Measurements from ENCODE around the gene PLA2G2A.
"Not testable (repeated sequence)": the region's sequence is repeated elsewhere in the genome, so short reads cannot be mapped to it uniquely, and the experiment has no call there.

Gene PLA2G2A, protein sequence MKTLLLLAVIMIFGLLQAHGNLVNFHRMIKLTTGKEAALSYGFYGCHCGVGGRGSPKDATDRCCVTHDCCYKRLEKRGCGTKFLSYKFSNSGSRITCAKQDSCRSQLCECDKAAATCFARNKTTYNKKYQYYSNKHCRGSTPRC

DNA sequence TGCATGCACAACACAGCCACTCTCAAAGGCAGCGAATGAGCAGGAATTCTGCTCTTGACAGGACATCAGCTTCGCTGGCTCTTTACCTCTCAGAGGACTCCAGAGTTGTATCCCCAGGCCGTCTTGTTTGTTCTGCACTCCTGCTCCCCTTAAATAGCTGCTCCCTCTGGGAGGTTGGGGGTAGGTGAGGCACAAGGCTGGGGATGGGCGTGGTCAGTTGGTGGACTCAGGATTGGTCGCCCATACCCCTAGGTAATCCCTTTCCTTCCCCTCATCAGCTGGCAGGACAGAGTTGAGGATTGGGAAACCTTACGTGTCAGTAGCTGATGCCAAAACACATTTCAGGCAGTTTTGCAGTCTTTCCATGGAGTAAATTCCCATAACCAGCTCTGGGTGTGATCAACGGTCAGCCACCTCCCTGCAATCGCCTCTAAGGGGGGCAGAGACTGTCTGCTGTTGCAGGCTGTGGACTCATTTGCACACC lies at the start of gene PLA2G2A:
PLA2G2A (minus strand) TSS at position 125 of the 484 bp plus-strand sequence. CDS start 845 bp downstream, outside the sequence.
- no peak for DNase-seq

DNA sequence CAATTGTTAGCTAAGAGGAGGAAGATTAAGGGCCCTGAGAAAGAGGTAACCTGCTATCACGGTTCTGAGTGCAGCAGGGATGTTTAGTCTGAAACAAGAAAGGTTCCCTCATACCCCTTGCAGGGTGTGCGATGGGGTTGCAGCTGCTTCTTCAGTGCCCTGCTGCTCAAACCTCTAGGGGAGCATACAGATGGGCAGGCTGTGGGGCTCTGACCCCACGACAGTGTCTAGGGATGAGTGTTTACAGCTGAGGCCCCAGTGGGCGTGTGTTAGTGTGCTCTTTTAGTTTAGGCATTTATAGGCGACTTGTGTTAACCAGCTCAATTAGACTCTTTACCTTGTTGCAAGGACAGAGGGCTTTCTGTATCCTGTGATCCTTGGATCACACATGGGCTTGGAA lies 49.3 kb upstream of the PLA2G2A start:
- no peak for DNase-seq

DNA sequence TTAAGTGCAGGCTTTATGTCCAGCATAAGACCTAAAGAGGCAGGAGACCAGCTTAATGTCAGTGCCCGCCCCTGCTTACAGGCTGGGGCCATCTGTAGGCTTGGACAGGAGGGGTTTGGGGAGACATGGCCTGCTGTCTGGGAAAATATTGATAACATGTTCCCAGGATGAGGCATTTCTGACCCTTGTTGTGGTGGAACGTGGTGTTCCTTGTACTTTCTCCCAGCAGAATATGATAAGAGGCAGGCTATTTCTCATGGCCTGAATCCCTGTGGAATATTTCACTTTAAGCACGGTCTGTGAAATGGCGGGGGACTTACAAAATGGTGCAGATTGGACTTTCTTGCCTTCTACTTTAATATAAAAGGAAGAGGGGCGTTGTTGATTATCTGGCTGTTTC lies 48.7 kb upstream of the PLA2G2A start:
- DNase-seq: no peak

DNA sequence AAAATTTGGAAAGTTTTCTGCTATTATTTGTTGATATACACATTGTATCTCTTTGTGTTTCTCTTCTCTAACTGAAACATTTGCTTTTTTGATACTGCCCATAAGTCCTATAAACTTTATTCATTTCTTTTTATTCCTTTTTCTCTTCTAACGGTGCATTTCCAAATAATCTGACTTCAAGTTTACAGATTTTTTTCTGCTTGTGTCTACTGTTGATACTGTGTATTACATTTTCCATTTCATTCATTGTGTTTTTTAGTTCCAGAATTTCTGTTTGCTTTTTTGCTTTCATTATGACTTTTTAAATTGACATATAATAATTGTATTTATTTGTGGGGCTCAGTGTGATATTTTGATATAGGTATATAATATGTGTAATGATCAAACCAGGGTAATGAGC lies 38.3 kb upstream of the PLA2G2A start:
- no peak for DNase-seq

DNA sequence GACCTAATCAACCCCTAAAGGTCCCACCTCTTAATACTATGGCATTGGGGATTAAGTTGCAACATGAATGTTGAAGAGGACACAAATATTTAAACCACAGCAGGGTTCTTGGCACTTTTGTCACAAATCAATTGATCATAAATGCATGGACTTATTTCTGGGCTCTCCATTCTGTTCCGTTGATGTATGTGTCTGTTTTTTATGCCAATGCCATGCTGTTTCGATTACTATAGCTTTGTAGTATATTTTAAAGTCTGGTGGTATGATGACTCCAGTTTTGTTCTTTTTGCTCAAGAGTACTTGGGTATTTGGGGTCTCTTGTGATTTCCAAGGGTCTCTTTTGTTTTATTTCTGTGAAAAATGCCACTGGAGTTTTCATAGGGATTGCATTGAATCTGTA lies 34.7 kb upstream of the PLA2G2A start:
- no peak for DNase-seq

DNA sequence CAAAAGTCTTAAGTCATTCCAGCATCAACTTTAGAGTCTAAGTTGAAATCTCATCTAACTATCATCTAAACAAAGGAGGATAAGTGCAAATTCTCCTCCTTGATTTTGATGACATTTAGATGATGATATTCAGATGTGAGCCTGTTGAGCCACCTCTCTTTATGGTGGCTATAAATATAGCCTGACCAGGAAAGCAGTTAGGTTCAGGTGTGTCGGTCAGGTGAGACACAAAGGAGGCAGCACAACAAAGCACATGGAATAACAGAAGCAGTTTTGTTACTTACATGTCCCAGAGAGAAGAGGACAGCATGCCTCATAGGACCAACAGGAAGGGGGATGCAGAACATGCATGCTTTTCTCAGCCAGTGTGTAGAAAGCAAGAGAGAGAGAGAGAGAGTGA lies 30.6 kb upstream of the PLA2G2A start:
- DNase-seq: no peak

DNA sequence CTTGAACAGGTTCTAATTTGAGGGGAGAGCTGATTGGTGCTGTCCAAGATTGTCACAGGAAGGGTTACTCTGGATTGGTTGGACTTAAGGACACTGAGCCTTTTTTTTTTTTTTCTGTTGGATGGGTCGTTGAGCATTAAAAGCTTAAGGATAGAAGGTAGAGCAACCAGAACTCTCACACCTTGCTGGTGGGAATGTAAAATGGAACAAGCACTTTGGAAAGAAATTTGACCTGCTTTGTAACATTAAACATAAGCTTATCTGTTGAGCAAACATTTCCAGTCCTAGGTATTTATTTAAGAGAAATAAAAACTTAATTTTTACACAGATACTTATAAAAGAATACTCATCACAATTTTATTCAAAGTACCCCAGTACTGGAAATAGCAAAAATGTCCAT lies 29.8 kb upstream of the PLA2G2A start:
- no peak for DNase-seq

DNA sequence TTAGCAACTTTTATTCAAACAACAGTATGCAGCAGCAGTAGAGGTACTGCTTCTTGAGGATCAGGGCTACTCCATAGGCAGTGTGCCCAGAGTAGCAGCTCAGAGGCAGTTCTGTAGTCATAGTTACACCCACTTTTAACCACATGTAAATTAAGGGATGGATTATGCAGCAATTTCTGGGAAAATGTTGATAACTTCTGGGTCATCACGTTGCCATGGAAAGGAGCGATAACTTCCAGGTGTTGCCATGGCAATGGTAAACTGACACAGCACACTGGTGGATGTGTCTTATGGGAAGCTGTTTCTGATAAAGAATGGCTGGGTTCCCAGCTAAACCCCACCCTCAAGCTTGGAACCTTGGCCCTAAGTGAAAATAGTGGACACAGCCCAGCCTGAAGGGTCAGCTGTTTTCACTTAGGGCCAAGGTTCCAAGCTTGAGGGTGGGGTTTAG lies 29.0 kb upstream of the PLA2G2A start:
- DNase-seq: no peak

DNA sequence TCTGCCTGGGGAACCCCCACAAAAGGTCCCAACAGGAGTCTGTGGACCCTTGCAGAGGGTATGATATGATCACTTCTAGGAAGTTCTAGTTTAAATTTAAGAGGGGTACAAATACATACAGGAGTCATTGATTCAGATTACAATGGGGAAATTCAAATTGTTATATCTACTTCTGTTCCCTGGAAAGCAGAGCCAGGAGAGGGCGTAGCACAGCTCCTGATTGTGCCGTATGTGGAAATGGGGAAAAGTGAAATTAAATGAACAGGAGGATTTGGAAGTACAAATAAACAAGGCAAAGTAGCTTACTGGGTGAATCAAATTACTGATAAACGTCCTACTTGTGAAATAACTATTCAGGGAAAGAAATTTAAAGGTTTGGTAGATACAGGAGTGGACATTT lies 19.4 kb upstream of the PLA2G2A start:
- DNase-seq: not testable (repeated sequence)

DNA sequence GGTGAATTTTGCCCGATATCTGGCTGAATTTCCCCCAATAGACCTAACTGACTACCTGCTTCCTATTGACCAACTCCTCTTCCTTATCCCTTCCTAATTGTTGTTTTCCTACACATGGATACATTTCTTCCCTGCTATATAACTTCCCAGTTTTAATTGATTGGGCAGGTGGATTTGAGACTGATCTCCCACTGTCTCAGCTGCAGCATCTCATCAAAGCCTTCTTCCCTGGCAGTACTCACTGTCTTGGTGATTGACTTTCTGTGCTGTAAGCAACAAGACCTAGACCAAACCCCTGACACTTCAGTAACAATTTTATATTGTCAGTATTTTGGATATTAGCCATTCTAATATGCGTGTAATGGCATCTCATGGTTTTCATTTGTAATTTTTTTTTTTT lies 11.3 kb upstream of the PLA2G2A start:
- no peak for DNase-seq

DNA sequence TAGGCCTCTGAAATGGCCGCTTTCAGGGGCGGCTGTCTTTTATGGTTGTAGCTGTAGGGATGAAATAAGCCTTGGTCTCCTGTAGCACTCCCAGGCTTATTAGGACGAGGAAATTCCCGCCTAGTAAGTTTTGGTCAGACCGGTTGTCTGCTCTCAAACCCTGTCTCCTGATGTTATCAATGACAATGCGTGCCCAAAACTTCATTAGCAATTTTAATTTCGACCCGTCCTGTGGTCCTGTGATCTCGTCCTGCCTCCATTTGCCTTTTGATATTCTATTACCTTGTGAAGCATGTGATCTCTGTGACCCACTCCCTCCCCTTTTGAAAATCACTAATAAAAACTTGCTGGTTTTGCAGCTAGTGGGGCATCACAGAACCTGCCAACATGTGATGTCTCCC lies 10.8 kb upstream of the PLA2G2A start:
- DNase-seq: not testable (repeated sequence)

DNA sequence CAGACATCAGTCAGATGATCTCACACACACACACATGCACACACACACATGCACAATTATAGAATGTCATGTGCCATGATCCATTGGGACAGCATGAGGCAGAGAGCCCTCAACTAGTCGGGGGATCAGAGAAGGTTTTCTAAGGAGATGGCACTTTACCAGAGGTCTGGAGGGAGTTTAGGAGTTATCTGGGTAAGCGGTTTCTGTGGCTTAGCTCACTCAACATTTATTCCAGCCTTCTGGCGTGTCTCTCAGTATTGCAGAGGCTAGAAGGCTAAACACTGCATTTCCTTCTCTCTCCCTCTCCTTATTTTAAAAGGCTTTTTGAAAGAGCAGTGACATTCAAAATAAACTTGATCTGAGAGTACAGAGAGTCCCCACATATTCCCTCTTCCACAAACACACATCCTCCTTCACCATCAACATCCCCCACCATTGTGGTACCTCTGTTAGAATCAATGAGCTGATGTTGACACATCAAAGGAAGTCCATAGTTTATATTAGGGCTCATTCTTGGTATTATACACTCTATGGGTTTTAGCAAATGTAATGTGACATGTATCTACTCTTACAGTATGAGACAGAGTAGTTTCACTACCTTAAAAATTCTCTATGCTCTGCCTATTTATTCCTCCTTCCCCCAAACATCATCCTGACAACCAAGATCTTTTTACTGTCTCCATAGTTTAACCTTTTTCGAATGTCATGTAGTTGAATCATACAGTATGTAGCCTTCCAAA lies 9.0 kb upstream of the PLA2G2A start:
- no peak for DNase-seq

DNA sequence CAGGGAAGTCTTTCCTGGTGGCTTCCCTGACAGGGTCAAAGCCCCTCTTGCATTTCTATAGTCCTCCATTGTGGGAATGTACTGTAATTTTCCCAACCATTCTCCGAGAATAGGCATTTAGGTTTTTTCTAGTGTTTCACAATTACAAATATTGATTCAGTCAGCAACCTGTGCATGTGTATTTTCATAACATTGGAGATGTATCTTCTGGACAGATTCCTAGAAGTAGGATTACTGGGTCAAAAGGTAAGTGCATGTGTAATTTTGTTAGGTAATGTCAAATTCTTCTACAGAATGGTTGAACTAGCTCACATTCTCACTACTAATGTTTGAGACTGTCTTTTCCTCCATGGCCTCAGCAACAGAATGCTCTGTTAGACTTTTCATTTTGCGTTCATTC lies 8.3 kb upstream of the PLA2G2A start:
- DNase-seq: no peak

DNA sequence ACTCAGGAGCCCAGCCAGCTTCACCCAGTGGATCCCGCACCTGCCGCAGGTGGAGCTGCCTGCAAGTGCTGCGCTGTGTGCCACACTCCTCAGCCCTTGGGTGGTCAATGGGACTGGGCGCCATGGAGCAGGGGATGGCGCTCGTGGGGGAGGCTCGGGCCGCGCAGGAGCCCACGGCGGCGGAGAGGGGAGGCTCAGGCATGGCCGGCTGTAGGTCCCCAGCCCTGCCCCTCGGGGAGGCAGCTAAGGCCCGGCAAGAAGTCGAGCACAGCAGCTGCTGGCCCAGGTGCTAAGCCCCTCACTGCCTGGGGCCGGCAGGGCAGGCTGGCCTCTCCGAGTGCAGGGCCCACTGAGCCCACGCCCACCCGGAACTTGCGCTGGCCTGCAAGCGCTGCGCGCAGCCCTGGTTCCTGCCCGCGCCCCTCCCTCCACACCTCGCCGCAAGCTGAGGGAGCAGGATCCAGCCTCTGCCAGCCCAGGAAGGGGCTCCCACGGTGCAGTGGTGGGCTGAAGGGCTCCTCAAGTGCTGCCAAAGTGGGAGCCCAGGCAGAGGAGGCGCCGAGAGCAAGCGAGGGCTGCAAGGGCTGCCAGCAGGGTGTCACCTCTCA lies 5.1 kb upstream of the PLA2G2A start:
- not testable (repeated sequence) for DNase-seq

DNA sequence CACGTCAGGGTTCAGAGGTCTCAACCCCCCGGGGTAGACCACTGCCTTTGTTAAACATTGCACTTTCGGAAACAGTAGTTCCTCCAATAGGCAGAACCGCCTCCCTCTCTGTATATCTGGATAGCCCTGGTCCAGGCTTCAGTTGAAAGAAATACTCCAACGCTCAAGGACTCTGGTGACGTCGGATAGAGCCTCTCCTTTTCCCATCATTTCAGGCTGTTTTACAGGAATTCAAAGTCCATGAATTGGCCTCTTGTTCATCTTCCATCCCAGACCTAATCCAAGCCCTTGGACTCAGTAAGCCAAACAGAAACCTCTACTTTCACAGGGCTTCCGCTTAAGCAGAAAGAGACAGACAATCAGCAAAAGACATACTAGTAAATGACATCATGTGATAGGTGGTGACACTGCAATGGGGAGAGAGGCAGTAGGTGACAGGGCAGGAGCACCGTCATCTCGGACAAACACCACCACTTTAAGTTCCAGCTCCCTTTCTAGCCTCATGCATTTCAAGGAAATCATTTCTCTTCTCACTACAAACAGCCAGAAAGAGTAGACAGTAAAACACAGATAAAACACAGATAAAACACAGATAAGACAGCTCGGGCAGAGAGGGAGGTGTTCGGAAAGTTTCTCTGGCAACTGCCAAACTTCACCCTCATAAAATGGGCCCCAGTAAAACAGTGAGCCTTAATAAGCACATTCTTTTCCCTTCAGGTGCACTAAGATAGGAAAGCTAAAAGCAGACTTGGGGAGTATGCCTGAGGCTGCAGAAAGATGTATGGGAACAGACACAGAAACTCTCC lies 2.3 kb upstream of the PLA2G2A start:
- DNase-seq: no peak

DNA sequence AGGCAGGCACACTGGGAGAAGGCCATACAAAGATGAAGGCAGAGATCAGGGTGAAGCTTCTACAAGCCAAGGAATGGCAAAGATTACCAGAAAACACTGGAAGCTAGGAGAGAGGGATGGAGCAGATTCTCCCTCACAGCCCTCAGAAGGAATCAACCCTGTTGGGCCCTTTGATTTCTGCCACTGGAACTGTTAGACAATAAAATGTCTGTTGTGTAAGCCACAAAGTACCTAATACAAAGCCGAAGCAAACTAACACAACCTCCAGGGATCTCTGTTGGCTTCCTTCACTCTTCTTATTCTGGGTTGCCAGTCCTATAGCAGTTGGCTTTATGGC lies 1.7 kb upstream of the PLA2G2A start:
- DNase-seq: no peak

DNA sequence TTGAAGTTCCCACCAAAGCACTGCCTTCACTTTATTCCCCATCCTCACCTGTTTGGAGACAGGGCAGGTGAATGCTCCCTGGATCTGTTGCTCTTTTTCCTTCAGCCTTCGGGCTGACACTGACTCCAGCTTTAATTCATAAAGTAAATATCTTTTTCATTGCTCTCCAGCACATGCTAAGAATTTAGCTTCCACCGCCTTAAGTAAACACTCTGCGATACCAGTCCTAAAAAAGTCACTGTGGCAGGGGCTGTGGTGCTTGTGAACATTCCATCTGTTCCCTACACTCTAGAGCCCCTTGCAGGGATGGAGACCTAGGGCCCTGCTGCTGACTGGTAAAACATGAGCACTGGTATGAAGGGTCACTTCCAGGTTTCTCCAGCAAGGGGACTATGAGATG lies 896 bp upstream of the PLA2G2A start:
- DNase-seq: no peak

DNA sequence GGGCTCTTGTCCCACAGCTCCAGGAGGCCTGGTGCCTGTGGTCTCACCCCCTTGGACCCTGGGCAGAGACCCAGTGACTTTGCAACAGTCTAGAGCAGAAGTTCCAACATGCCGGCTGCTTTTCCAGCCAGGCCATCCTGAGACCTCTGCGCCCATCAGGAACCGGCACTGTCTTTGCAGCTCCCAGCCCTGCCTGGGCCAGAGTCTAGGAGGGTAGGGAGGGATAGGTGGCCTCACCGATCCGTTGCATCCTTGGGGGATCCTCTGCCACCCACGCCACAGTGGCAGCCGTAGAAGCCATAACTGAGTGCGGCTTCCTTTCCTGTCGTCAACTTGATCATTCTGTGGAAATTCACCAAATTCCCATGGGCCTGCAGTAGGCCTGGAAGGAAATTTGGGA lies 1.3 kb downstream of the PLA2G2A start:
- no peak for DNase-seq

DNA sequence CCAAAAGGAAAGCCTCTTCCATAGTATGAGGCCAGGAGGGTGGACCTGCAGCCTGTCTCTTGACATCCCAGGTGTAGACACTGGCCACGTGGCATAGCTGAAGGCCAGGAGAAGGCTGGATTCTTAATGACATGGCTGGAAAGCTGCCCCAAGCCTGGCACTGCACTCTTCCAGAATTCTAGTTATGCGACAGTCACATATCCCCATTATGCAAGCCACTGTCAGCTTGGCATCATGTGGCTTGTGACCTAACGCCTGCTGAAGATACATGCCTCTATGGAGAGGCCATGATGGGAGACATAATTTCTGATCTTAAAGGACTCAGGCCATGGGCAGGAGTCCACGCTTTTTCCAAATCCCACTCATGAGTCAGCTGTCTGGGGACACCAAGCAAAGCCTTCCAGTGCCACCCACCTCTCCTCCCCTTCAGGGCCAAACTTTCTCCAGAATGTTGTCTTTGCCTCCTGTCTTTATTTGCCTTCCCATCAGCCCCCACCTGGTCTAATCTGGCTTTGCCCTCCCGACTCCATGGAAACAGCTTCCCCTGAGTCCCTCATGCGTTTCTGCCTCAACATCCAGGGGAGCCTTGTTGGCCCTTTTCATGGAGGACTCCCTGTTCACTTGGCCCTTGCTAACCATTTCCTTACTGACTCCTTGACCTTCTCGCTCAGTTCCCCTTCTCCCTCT lies 3.0 kb downstream of the PLA2G2A start:
- DNase-seq: no peak

DNA sequence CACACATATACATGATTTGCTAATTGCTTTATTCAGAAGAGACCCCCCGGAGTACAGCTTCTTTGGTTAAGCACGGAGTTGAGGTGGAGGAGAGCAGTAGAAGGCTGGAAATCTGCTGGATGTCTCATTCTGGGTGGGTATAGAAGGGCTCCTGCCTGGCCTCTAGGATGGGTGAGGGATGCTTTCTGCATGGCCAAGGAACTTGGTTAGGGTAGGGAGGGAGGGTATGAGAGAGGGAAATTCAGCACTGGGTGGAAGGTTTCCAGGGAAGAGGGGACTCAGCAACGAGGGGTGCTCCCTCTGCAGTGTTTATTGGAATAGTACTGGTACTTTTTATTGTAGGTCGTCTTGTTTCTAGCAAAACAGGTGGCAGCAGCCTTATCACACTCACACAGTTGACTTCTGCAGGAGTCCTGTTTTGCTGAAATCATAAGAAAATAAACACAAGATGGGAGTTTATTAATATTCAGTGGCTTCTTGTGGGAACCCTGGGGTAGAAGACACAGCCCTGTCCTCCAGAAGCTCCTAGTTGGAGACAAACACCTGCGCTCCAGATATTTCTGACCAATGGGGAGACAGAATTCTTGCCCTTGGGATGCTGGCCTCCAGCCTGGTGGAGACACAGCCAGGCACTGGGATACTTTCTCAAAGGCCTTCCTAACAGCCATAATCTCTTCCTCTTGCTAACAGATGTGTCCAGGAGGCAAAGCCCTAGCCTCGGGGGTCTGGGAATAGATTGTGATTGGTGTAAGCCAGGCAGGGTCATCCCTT lies 3.8 kb downstream of the PLA2G2A start:
- DNase-seq: no peak

DNA sequence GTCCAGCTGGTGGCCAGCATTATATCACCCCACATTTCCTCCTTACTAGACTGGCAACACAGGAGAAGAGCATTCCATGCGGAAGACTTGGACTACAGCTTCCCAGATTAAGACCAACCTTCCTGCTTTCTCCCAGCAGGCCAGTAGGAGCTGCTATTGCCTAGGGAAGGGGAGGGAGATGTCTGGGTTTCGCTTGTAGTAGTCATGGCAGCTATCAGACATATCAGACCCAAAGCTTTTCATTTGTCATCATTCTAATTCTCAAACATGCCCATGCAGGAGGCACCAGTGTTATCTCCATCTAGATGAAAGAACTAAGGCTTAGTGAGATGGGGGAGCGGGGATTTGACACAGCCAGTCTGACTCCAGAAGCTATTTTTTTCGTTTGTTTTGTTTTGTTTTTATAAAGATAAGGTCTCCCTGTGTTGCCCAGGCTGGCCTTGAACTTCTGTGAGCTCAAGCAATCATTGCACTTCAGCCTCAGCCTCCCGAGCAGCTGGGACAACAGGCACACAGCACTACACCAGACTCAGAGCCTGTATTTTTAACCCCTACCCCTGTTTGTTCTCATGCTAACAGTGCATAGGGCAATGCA lies 4.5 kb downstream of the PLA2G2A start:
- DNase-seq: peak in 1 of 2 experiments; percentile 4

DNA sequence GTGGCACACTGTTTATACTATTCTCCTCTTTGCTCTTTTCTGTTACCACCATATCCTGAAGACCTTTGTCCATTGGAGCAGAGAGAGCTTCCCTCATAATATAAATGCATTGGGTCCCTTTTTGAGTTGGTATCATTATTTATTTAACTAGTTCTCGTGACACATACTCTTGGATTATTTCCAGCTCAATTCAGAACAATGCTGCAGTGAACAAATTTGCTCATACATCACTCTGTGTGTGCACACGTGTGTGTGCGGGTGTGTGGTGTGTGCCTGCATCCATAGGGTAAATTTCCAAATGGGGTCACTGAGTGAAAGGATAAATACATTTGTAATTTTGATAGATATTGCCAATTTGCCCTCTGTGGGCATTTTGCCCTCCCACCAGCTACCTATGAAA lies 5.8 kb downstream of the PLA2G2A start:
- no peak for DNase-seq

Data from SHP77 (cell line).